Neural cell (in vitro differentiated cells): Measurements from ENCODE around the gene TLX3.

Source experiments
- CTCF ChIP-seq: fragments of 450-650 bp; IDR thresholded peaks from 2 replicates; pipeline ENCODE4 v1.5.1; 2014; ENCODE audit warnings: antibody characterized with exemption, mild to moderate bottlenecking, moderate library complexity; ENCODE audit not compliant: poor library complexity, severe bottlenecking
- EP300 ChIP-seq: fragments of 450-650 bp; conservative IDR thresholded peaks from 2 replicates; pipeline ENCODE4 v1.6.1; 2014; ENCODE audit warnings: antibody characterized with exemption, mild to moderate bottlenecking, moderate library complexity; ENCODE audit not compliant: poor library complexity, severe bottlenecking
- POLR2AphosphoS5 ChIP-seq: IDR thresholded peaks from 2 replicates; pipeline ENCODE4 v1.6.1; 2012
- RAD21 ChIP-seq: fragments of 450-650 bp; conservative IDR thresholded peaks from 2 replicates; pipeline ENCODE4 v1.6.1; 2014; ENCODE audit warnings: antibody characterized with exemption, mild to moderate bottlenecking, moderate library complexity
- SMC3 ChIP-seq: fragments of 450-650 bp; conservative IDR thresholded peaks from 2 replicates; pipeline ENCODE4 v1.6.1; 2014; ENCODE audit warnings: antibody characterized with exemption, mild to moderate bottlenecking, moderate library complexity; ENCODE audit not compliant: poor library complexity
- TAF1 ChIP-seq: IDR thresholded peaks from 2 replicates; pipeline ENCODE4 v1.6.1; 2012; ENCODE audit warnings: low read depth

- TF ChIP-seq POLR2AphosphoS5 (no peak), CTCF (no peak), RAD21 (no peak), SMC3 (no peak), TAF1 (no peak), EP300 (no peak)
These were observed 2.9 kb upstream of the TLX3 start for GRCh38 chr5:171306166-171306565.
